ENCODE measurements around the gene PPP1R12C.

Gene PPP1R12C

DNA sequence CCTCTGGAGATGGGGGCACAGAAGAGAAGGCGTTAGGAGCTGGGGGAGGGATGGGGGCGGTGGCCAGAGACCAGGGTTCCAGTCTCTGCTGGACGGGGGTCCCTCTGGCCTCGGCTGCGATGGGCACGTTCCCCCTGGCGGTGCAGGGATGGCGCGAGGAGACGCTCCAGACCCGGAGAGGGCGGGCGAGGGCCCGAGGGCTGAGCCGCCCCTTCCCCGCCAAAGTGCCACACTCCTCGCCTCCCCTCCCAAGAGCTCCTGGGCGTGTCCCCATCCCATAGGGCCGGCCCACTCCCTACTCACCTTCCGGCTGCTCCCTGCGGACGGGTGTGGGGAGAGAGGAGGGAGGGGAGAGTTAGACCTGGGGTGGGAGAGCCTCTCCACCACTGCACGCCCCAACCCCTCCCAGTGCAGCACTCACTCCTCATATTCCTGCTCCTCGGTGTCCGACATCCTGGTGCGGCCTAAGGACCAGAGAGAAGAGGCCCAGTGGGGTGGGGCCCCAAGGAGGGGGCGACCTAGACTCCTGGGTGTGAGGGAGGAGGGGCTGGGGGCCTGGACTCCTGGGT lies 29.4 kb upstream of the PPP1R12C start:
- DNase-seq (ENCODE audit: low read depth, low spot score), result no peak

DNA sequence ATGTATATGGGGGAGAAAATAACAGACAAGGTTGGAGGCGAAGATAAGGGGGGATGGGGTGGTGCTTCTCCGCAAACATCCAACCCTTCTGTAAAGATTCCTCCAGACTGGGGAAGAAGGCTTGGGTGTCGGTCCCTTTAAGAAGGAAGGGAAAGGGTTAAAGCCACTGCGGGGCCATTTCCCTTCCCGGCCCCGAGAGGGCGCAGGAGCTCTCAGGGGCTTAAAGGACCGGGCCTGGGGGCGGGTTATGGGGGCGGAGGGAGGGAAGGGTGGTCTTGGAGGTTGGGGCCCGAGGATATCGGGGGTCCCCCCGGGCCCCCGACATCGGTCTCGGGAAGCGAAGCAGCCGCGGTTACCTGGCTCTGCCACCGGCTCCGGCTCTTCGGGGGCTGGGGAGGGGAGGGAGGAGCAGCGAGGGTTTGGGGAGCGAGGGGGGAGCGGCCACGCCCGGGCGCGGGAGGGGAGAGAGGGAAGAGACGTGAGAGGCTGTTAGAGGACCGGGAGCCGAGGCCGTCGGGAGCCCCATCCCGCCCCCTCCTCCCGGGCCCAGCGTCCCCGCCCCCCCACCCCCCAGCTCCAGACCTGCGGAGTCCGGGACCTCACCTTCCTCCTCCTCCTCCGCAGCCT lies 28.8 kb upstream of the PPP1R12C start:
- DNase-seq (ENCODE audit: low read depth, low spot score), result no peak

DNA sequence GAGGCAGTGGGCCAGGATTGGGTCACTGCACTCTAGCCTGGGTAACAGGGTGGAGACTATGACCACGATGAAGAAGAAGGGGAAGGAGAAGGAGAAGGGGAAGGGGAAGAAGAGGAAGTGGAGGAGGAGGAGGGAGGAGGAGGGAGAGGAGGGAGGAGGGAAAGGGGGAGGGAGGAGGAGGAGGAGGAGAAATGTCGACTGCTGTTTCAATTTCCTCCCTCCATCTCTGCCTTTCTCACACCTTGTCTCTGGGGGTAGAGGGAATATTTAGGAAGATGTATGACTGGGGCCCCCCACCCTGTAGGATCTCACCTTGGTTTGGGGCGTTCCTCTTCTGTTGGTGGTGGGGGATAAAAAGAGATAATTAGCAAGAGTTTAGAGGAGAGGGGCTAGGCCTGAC lies 27.8 kb upstream of the PPP1R12C start:
- DNase-seq (ENCODE audit: low read depth, low spot score), result no peak

DNA sequence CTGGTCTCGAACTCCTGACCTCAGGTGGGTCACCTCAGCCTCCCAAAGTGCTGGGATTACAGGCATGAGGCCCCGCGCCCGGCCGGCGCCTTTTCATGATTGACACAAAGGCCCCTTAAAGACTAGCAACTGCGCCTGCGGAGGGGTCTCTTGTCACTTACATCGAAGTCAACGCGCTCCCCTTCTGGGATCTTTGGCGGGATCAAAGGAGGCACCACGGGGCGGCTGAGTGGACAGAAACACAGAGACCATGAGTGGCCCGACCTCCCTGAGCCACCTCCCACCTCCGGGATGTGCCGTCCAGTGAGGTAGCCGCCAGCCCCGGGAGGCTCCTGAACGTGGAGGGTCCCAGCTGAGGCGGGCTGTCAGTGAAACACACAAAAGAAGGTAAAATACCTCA lies 24.3 kb upstream of the PPP1R12C start:
- DNase-seq (ENCODE audit: low read depth, low spot score), result no peak

DNA sequence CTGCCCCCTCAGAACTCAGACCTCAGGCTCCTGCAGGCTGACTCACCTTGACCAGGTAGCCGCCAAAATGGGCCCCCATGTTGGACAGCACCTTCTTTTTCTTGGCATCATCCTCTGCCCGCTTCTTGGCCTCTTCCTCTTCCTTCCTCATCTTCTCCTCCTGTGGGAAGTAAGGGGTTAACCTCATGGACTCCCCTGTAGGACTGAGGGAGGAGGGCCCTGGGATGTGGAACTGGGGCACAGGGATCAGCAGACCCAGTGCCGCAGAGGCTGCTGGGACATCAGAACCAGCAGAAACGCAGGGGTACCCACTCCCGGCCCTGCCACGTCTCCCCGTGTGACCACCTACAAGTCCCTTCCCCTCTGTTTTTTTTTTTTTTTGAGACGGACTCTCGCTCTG lies 20.5 kb upstream of the PPP1R12C start:
- DNase-seq (ENCODE audit: low read depth, low spot score), result no peak

DNA sequence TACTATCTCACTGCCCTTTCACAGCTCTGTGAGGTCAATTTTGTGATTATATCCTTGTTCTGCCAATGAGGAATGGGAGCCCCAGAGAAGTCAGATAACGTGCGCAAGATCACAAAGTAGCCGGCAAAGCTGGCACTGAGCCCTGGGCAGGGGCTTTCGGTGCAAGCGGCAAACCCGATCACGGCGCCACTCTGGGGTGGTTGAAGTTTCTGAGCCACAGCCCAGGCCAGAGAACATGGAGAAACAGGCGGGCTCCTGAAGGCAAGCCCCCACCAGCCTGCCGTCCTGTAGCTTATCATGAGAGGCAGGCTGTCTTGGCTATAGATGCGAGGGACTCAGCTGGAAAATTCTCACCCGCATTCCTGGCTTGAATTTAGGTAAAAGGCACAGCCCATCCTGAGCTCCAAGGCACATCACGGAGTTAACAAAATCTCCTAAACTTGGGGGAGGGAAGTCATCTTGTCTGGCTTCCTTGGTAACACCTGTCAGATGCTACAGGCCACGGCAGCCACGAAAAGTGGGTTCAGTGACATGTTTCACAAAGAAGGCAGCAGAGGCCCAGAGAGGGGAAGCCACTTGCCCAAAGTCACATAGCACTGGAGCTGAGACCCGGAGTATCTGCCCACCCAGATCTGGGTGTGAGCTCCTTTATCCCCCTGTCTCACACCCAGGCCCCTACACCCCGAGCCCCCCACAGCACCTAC lies 19.1 kb upstream of the PPP1R12C start:
- no peak for DNase-seq (ENCODE audit: low read depth, low spot score)

DNA sequence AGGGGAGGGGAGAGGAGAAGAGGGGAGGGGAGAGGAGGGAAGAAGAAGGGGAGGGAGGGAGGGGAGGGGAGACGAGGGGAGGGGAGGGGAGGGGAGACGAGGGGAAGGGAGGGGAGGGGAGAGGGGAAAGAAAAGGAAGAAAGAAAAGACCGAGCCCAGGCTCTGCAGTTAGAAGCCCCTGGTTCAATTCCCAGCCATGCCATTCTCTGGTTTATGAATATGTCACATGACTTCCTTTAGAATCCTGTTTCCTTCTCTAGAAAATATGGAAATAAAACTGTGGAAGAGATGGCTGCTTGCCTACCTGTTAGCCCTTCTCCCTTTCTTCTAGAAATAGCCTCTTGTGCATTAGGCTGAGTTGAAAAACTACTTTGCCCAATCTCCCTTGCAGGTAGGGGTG lies 17.3 kb upstream of the PPP1R12C start:
- DNase-seq (ENCODE audit: low read depth, low spot score), result no peak

DNA sequence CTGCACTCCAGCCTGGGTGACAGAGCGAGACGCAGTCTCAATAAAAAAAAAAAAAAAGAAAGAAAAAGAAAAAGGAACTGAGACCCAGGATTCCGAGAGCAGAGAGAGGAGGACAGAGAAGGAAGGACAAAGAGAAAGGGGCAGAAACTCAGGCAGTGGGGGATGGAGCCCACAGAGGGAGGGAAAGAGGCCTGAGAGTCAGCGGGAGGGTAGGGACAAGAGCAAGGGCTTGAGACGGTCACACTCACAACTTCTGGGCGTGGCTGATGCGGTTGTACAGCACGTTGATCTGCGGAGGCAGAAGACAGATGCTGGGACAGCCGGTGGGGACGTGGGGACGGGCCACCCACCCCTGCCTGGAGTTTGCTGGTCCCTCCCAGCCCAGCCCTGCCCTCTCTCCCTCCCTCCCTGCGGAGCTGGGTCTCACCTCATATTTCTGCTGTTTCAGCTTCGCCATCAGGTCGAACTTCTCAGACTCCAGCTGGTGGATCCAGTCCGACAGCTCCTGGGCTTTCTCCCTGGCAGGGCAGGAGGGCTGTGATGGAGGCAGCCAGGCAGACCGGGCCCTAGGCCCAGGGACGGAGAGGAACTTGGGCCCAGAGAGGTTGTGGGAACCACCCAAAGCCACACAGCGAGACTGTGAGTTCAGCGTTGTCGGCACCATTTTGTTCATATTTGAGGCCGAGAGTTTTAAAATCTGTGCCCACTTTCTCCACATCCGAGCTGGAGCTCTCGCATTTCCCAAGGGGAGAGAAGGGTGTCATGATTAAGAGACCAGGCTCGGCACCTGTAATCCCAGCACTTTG lies 16.4 kb upstream of the PPP1R12C start:
- DNase-seq (ENCODE audit: low read depth, low spot score), result no peak

DNA sequence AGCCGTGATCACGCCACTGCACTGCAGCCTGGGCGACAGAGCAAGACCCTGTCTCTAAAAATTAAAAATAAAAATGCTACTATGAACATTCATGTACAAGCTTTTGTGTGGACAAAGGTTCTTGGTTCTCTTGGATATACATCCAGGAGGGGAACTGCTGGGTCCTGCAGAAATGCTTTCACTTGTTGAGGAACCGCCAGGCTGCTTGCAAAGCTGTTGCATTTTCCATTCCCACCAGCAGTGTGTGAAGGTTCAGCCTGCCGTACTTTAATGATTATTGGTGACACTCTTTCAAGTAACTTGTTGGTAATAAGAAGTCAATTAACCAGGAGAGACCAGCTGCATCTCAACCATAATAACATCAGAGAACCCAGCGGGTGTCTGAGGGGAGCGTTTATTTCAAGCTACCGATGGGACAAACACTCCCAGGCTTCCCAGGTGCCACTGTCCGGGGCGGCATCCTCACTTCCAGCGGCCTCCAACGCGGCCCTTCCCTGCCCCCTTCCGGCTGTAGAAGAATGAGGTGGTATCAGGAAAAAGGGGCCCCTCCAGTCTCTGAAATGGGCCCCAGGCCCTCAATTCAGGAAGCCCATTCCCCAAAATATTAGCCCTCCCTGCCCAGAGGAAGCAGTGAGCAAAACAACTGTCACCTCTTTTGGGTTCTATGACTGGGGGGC lies 15.2 kb upstream of the PPP1R12C start:
- no peak for DNase-seq (ENCODE audit: low read depth, low spot score)

DNA sequence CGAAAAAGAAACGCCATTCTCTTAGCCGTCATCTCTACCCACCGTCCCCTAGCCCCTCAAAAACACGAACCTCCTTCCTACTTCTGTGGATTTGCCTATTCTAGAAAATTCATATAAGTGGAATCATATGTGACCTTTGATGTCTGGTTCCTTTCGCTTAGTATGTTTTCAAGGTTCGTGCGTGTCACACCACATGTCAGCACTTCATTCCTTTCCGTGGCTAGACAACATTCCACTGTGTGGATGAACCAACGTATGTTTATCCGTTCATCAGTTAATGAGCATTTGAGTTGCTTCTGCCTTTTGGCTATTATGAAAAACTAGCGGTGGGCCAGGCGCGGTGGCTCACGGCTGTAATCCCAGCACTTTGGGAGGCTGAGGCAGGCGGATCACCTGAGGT lies 14.0 kb upstream of the PPP1R12C start:
- no peak for DNase-seq (ENCODE audit: low read depth, low spot score)

DNA sequence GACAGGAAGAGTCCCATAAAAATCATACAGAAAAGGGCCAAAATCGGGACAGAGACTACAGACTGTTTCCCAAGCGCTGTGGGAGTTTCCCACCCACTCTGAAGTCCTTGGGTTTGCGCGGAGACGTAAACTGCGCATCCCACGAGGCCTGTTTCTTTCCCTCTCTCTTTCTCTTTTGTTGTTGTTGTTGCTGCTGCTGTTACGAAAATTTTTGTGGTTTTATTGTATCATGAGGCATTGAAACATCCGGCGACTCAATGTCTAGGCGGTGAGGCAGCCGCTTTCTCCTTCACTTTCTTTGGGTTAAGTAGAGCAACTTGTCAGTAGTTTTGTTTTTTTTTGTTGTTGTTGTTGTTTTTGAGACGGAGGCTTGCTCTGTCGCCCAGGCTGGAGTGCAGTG lies 1.6 kb upstream of the PPP1R12C start:
- no peak for DNase-seq (ENCODE audit: low read depth, low spot score)

DNA sequence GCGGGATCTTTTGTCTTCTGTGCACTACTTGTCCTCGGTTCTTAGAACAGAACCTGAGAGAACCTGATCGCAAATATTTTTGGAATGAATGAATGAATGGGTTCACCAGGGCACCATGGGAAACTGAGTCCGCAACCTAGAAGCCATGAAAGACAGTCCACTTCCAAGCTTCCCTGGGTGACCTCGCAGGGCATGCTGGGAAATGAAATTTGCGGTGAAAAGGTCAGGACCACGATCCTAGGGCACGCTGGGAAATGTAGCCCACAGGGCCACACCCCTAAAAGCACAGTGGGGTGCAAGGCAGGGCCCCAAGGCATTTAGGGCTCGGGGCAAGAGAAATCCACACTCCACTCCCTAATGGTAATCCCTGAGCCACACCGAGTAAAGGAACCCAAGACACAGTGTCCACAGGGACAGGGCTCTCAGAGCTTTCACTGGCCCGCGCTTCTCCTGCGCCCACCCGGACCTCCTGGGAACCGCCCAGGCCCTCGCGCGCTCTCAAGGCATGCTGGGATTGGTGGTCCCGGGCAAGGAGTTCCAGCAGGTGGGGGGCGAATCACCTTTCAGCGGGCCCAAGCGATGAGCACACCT lies 1.1 kb upstream of the PPP1R12C start:
- peak; percentile 28 for DNase-seq (ENCODE audit: low read depth, low spot score)

DNA sequence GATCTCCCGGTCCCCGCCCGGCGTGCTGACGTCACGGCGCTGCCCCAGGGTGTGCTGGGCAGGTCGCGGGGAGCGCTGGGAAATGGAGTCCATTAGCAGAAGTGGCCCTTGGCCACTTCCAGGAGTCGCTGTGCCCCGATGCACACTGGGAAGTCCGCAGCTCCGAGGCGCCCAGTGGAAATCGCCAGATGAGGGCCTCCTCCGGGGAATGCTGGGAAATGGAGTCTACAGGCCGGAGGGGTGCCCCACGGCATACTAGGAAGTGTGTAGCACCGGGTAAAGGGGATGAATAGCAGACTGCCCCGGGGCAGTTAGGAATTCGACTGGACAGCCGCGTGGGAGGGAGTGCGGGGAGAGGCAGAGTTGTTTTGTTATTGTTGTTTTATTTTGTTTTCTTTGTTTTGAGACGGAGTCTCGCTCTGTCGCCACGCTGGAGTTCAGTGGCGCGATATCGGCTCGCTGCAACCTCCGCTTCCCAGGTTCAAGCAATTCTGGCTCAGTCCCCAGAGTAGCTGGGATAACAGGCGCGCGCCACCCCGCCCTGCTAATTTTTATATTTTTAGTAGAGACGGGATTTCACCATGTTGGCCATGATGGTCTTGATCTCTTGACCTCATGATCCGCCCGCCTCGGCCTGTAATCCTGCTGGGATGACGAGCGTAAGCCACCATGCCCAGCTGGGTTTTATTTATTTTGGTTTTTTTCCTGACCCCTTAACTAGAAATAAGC lies 390 bp upstream of the PPP1R12C start:
- DNase-seq (ENCODE audit: low read depth, low spot score), result peak; percentile 98

DNA sequence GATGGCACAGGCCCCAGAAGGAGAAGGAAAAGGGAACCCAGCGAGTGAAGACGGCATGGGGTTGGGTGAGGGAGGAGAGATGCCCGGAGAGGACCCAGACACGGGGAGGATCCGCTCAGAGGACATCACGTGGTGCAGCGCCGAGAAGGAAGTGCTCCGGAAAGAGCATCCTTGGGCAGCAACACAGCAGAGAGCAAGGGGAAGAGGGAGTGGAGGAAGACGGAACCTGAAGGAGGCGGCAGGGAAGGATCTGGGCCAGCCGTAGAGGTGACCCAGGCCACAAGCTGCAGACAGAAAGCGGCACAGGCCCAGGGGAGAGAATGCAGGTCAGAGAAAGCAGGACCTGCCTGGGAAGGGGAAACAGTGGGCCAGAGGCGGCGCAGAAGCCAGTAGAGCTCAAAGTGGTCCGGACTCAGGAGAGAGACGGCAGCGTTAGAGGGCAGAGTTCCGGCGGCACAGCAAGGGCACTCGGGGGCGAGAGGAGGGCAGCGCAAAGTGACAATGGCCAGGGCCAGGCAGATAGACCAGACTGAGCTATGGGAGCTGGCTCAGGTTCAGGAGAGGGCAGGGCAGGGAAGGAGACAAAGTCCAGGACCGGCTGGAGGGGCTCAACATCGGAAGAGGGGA lies 1.1 kb downstream of the PPP1R12C start:
- peak; percentile 17 for DNase-seq (ENCODE audit: low read depth, low spot score)

DNA sequence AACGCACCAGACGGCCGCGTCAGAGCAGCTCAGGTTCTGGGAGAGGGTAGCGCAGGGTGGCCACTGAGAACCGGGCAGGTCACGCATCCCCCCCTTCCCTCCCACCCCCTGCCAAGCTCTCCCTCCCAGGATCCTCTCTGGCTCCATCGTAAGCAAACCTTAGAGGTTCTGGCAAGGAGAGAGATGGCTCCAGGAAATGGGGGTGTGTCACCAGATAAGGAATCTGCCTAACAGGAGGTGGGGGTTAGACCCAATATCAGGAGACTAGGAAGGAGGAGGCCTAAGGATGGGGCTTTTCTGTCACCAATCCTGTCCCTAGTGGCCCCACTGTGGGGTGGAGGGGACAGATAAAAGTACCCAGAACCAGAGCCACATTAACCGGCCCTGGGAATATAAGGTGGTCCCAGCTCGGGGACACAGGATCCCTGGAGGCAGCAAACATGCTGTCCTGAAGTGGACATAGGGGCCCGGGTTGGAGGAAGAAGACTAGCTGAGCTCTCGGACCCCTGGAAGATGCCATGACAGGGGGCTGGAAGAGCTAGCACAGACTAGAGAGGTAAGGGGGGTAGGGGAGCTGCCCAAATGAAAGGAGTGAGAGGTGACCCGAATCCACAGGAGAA lies 1.9 kb downstream of the PPP1R12C start:
- no peak for DNase-seq (ENCODE audit: low read depth, low spot score)

DNA sequence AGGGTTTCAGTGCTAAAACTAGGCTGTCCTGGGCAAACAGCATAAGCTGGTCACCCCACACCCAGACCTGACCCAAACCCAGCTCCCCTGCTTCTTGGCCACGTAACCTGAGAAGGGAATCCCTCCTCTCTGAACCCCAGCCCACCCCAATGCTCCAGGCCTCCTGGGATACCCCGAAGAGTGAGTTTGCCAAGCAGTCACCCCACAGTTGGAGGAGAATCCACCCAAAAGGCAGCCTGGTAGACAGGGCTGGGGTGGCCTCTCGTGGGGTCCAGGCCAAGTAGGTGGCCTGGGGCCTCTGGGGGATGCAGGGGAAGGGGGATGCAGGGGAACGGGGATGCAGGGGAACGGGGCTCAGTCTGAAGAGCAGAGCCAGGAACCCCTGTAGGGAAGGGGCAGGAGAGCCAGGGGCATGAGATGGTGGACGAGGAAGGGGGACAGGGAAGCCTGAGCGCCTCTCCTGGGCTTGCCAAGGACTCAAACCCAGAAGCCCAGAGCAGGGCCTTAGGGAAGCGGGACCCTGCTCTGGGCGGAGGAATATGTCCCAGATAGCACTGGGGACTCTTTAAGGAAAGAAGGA lies 2.8 kb downstream of the PPP1R12C start:
- no peak for DNase-seq (ENCODE audit: low read depth, low spot score)

DNA sequence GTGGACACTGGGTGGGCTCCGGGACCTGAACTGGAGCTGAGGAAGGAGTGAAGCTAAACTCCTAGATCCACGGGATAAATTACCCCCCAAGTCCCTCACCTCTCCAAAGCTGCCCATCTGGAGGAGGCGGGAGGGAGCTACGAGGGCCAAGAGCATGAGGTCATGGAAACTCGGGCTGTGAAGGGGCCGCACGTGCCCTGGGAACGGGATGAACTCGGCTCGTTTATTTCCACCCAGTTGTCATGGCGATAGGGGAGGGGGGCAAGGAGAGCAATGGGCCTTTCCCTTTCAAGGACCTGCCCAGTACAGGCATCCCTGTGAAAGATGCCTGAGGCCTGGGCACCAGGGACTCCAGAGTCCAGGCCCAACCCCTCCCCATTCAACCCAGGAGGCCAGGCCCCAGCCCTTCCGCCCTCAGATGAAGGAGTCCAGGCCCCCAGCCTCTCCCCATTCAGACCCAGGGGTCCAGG lies 3.8 kb downstream of the PPP1R12C start:
- DNase-seq (ENCODE audit: low read depth, low spot score), result peak; percentile 32

DNA sequence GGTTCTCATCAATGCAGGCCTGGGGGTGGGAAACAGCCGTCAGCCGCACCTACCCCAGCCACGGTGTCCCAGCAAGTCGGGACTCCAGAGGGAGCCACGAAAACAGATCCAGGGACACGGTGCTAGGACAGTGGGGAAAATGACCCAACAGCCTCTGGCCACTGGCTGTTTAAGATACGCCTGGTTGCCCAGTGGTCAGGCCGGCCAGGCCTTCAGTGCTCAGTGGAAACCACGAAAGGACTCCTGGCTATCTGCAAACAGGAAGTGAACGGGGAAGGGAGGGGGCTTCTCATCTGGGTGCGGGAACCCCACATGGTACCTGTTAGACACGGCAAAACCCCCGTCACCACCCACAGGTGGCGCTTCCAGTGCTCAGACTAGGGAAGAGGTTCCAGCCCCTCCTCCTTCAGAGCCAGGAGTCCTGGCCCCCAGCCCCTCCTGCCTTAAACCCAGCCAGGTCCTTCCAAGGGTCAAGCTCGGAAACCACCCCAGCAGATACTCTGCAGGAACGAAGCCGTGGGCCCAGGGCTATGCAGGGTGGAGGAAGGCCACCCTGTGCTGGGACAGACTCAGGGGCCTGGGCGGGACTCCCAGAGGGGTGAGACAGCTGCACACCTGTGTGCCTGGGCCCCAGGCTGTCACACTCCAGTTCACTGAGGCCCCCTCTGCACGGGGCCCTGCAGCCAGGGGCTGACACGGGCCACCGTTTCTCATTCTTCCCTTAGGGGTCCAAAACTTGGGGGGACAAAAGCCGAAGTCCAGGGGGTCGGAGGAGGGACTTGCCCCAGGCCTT lies 4.5 kb downstream of the PPP1R12C start:
- no peak for DNase-seq (ENCODE audit: low read depth, low spot score)
